Endothelial cell of umbilical vein (primary cell): ENCODE data around the gene DPY19L3. TPM values are rescaled to one million over a fixed set of nuclear protein-coding genes. Genes with fewer than 3 reads are reported as not detected.

ENCODE experiments used
- BruUV-seq: library from RNA; stranded (reverse); fragments of 400-500 nt; replicated peaks from 2 replicates; lab custom pipeline; 2021; lab: Mats Ljungman, UMichigan
- CTCF ChIA-PET: fragments of 300-600, 350-600 bp; sonication (Branson Sonifier 250); formaldehyde crosslinking; loops from one replicate; lab custom pipeline; 2021; ENCODE audit warnings: antibody characterized with exemption, inconsistent platforms; lab: Charles Lee
- POLR2A ChIA-PET: fragments of 300-600, 350-600 bp; sonication (Branson Sonifier 250); formaldehyde crosslinking; loops from one replicate; lab custom pipeline; 2021; ENCODE audit warnings: antibody characterized with exemption, inconsistent platforms; lab: Charles Lee
- DNase-seq: peaks from one replicate; pipeline ENCODE4 v3.0.0-alpha.2; 2011; ENCODE audit warnings: low read depth, low spot score
- FAIRE-seq: peaks from 2 replicates; lab custom pipeline; 2011; peaks lifted over from hg19 to GRCh38; lab: Jason Lieb, UNC
- H2AFZ ChIP-seq: 2 replicates; pipeline ENCODE4 v1.6.0; 2012; ENCODE audit warnings: low read depth, low read length, control low read depth, inconsistent platforms
- H3K27ac ChIP-seq: 2 replicates; pipeline ENCODE4 v1.5.1; 2011; ENCODE audit warnings: low read depth, mild to moderate bottlenecking, control low read depth, low read length, moderate library complexity; ENCODE audit not compliant: insufficient read depth
- H3K27me3 ChIP-seq, 2 experiments: 2 replicates each; pipeline versions ENCODE4 v1.6.0 to v1.6.1; 2011; ENCODE audit warnings: low read length in 2 of 2, mixed read lengths in 1 of 2; ENCODE audit not compliant: control insufficient read depth in 2 of 2, insufficient read depth in 2 of 2
- H3K36me3 ChIP-seq, 2 experiments: 2 replicates in 1 of 2; 3 replicates in 1 of 2; pipeline ENCODE4 v1.5.1; 2011; ENCODE audit warnings: low read length in 2 of 2, mild to moderate bottlenecking in 1 of 2, moderate library complexity in 1 of 2; ENCODE audit not compliant: control insufficient read depth in 2 of 2, insufficient read depth in 2 of 2; ENCODE audit errors: extremely low read depth in 1 of 2
- H3K4me1 ChIP-seq: 3 replicates; pipeline ENCODE4 v1.5.1; 2011; ENCODE audit warnings: mild to moderate bottlenecking, low read length; ENCODE audit not compliant: control insufficient read depth, insufficient read depth; ENCODE audit errors: extremely low read depth
- H3K4me2 ChIP-seq: 2 replicates; pipeline ENCODE4 v1.6.1; 2011; ENCODE audit warnings: low read length, control low read depth, mixed read lengths; ENCODE audit not compliant: insufficient read depth
- H3K4me3 ChIP-seq, 3 experiments: fragments of 200-600 bp in 1 of 3; sonication (generic), shearing (Covaris generic) in 1 of 3; replicated peaks in 1 of 3; 2 replicates each; pipeline ENCODE4 v1.5.1; 2011 to 2016; ENCODE audit warnings: control low read depth in 3 of 3, low read length in 3 of 3, mild to moderate bottlenecking in 2 of 3, inconsistent platforms in 1 of 3, low read depth in 1 of 3, moderate library complexity in 1 of 3; ENCODE audit not compliant: insufficient read depth in 1 of 3
- H3K79me2 ChIP-seq: 2 replicates; pipeline ENCODE4 v1.6.0; 2012; ENCODE audit warnings: low read length, inconsistent platforms; ENCODE audit not compliant: control insufficient read depth, insufficient read depth
- H3K9ac ChIP-seq: replicated peaks from 2 replicates; pipeline ENCODE3; 2011; ENCODE audit warnings: low read length, control low read depth; ENCODE audit not compliant: insufficient read depth; ENCODE audit errors: extremely low read depth
- H3K9me1 ChIP-seq: replicated peaks from 3 replicates; pipeline ENCODE4 v1.6.0; 2011; ENCODE audit warnings: mild to moderate bottlenecking, low read length; ENCODE audit not compliant: control insufficient read depth, insufficient read depth; ENCODE audit errors: extremely low read depth
- H3K9me3 ChIP-seq: replicated peaks from 2 replicates; pipeline ENCODE4 v1.5.1; 2012; ENCODE audit warnings: low read length, inconsistent platforms; ENCODE audit not compliant: control insufficient read depth, insufficient read depth
- H4K20me1 ChIP-seq: replicated peaks from 2 replicates; pipeline ENCODE3; 2011; ENCODE audit warnings: mild to moderate bottlenecking, low read length; ENCODE audit not compliant: control insufficient read depth, insufficient read depth; ENCODE audit errors: extremely low read depth
- EZH2 ChIP-seq: IDR thresholded peaks from 2 replicates; pipeline ENCODE4 v1.6.1; 2012; ENCODE audit warnings: borderline replicate concordance, low read depth, mild to moderate bottlenecking, moderate library complexity, low read length, inconsistent platforms; ENCODE audit not compliant: severe bottlenecking
- FOS ChIP-seq: IDR thresholded peaks from 2 replicates; pipeline ENCODE4 v1.6.1; 2011; ENCODE audit warnings: mild to moderate bottlenecking, low read length, moderate library complexity, borderline replicate concordance; ENCODE audit not compliant: insufficient read depth
- GATA2 ChIP-seq: IDR thresholded peaks from 2 replicates; pipeline ENCODE4 v1.7.0; 2011; ENCODE audit warnings: low read depth, mild to moderate bottlenecking, moderate library complexity, mixed read lengths, low read length; ENCODE audit not compliant: insufficient read length, insufficient read depth
- JUN ChIP-seq: IDR thresholded peaks from 2 replicates; pipeline ENCODE4 v1.6.1; 2011; ENCODE audit warnings: borderline replicate concordance, low read depth; ENCODE audit not compliant: insufficient read length, insufficient read depth
- MYC ChIP-seq: IDR thresholded peaks from one replicate; pipeline ENCODE4 v1.6.1; 2011; ENCODE audit warnings: mild to moderate bottlenecking, low read depth, low read length
- POLR2A ChIP-seq: IDR thresholded peaks from 2 replicates; pipeline ENCODE4 v1.6.1; 2012; ENCODE audit warnings: low read depth, mild to moderate bottlenecking, control low read depth, low read length
- POLR2AphosphoS5 ChIP-seq: IDR thresholded peaks from 2 replicates; pipeline ENCODE4 v1.6.1; 2012; ENCODE audit warnings: low read depth, mild to moderate bottlenecking, control low read depth, low read length, moderate library complexity; ENCODE audit not compliant: insufficient read depth
- dilution Hi-C: fragments of 300-500 bp; cut with MboI; formaldehyde crosslinking; loops from one replicate; pipeline ENCODE4 v1.15.0; 2019; ENCODE audit warnings: low sequenced_read_pairs; ENCODE audit not compliant: extremely low pct_ligation_motif_present
- intact Hi-C: fragments of 100-400 bp; cut with micrococcal nuclease; formaldehyde crosslinking; loops from one replicate; pipeline ENCODE4 v1.10.0; 2022
- polyA plus RNA-seq, 4 experiments: library from polyadenylated mRNA; depleted of rRNA in 3 of 4; stranded (reverse) in 3 of 4; unstranded in 1 of 4; fragments of >200 nt; gene quantifications; 2 replicates each; pipeline versions ENCODE4 v1.2.1 to v1.2.3, GENCODE V29; 2011 to 2012; ENCODE audit warnings: missing spikeins in 1 of 4
- total RNA-seq: library from RNA; stranded (reverse); gene quantifications from 2 replicates; pipeline ENCODE4 v1.2.3, GENCODE V29; 2021
- TF ChIP-seq, protein P1 (sequence below): IDR thresholded peaks from 2 replicates; pipeline ENCODE4 v1.6.1; 2011; ENCODE audit not compliant: insufficient read depth, insufficient read length
- TF ChIP-seq, protein P2 (sequence below), 2 donors: IDR thresholded peaks; 1 replicate in 1 of 2; 2 replicates in 1 of 2; pipeline ENCODE4 v1.5.1; 2011; ENCODE audit warnings: low read length in 2 of 2, mild to moderate bottlenecking in 2 of 2, moderate library complexity in 2 of 2, control low read depth in 1 of 2, inconsistent platforms in 1 of 2, low read depth in 1 of 2; ENCODE audit not compliant: insufficient read depth in 1 of 2; ENCODE audit errors: extremely low read depth in 1 of 2

DPY19L3 gene
- total and polyA plus RNA-seq, 2 donors (not counting 3 experiments of a cell fraction or from before 2014, with no cell fraction given), result 36.1 to 39.5 TPM

DNA sequence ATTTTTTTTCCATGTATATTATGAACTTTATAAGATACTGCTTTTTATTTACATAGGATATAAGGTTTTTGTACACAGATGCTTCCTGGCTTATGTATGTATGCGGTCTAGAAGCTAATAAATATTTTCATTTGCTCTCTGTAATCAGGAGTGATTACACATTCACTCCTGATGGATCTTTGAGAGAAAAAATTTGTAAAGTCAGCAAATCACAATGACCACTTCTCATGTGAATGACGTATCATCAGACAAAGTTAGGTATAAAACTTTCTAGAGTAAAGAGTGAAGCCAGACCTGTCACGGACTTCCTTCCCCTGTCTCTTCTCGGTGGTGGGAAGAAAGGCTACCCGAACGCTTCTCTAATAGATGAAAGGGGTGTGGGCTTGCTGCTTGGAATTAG lies 31.1 kb downstream of the DPY19L3 start:
- H2AFZ ChIP-seq, result no peak overlapping the region
- H3K9me3 ChIP-seq, result no peaks in the 10 kb centered on the region
- BruUV-seq, result no TSS peak
- H3K27me3 ChIP-seq, result no peaks in the 10 kb centered on the region
- intact Hi-C loops (no loop called here), dilution Hi-C loops (no loop called here)
- H3K4me3 ChIP-seq, result no peak overlapping the region
- no peaks in the 10 kb centered on the region for H4K20me1 ChIP-seq
- no peak overlapping the region for H3K4me2 ChIP-seq
- H3K79me2 ChIP-seq, result no peaks in the 10 kb centered on the region
- H3K9me1 ChIP-seq, result no peaks in the 10 kb centered on the region
- no peak overlapping the region for H3K27ac ChIP-seq
- ChIA-PET POLR2A (interaction anchor here (0.6 kb wide), 1 partner anchor 31 kb away, joined by 8 read pairs; the partner anchor contains the start of gene DPY19L3), CTCF (no interaction called here)
- no peak for DNase-seq
- no peak overlapping the region for H3K9ac ChIP-seq
- TF ChIP-seq EZH2 (no peak), POLR2A (no peak), MYC (no peak)
- TF ChIP-seq, protein P1, sequence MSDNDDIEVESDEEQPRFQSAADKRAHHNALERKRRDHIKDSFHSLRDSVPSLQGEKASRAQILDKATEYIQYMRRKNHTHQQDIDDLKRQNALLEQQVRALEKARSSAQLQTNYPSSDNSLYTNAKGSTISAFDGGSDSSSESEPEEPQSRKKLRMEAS, result no peak
- H3K36me3 ChIP-seq, result peaks cover 0 to 7% of the 10 kb centered on the region in 2 experiments
- FAIRE-seq, result no peak
- no peaks in the 10 kb centered on the region for H3K4me1 ChIP-seq

DNA sequence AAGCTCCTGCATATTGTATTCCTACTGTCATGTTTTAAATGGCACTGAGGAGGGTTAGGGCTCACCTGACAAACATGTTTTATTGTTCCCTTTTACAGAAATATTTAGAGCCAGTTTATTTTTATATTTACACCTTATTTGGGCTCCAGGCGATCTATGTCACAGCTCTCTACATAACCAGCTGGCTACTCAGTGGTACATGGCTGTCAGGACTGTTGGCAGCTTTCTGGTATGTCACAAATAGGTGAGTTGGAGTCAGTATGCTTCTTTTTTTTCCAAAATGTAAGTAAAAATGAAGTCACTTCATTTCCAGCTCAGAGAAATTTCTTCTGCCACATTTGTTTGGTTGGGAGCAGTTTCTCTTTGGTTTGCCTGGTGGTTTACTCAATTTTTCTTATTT lies 31.5 kb downstream of the DPY19L3 start:
- Histone ChIP-seq H4K20me1 (no peaks in the 10 kb centered on the region), H3K79me2 (no peaks in the 10 kb centered on the region), H2AFZ (no peak overlapping the region), H3K36me3 (peaks cover 0 to 7% of the 10 kb centered on the region in 2 experiments), H3K4me2 (no peak overlapping the region), H3K4me1 (no peaks in the 10 kb centered on the region), H3K9me1 (no peaks in the 10 kb centered on the region), H3K9ac (no peak overlapping the region), H3K9me3 (no peaks in the 10 kb centered on the region), H3K27me3 (no peaks in the 10 kb centered on the region), H3K4me3 (no peak overlapping the region), H3K27ac (no peak overlapping the region)
- no TSS peak for BruUV-seq
- CTCF ChIA-PET, result interaction anchor here (1.1 to 1.3 kb wide), 2 partner anchors 11 to 27 kb away, joined by 3 to 4 read pairs; no protein-coding TSS in a partner anchor
- dilution Hi-C loops, result no loop called here
- intact Hi-C loops, result no loop called here
- no peak for FAIRE-seq
- no peak for TF ChIP-seq FOS
- no peak for TF ChIP-seq GATA2
- TF ChIP-seq, protein P2, sequence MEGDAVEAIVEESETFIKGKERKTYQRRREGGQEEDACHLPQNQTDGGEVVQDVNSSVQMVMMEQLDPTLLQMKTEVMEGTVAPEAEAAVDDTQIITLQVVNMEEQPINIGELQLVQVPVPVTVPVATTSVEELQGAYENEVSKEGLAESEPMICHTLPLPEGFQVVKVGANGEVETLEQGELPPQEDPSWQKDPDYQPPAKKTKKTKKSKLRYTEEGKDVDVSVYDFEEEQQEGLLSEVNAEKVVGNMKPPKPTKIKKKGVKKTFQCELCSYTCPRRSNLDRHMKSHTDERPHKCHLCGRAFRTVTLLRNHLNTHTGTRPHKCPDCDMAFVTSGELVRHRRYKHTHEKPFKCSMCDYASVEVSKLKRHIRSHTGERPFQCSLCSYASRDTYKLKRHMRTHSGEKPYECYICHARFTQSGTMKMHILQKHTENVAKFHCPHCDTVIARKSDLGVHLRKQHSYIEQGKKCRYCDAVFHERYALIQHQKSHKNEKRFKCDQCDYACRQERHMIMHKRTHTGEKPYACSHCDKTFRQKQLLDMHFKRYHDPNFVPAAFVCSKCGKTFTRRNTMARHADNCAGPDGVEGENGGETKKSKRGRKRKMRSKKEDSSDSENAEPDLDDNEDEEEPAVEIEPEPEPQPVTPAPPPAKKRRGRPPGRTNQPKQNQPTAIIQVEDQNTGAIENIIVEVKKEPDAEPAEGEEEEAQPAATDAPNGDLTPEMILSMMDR (IDR thresholded peaks at IDR 0.05; ENCODE audit: extremely low read depth in 1 of 2, insufficient read depth in 1 of 2, low read depth in 1 of 2, low read length in 2 of 2), result no peak
- no peak for TF ChIP-seq POLR2A
- TF ChIP-seq JUN, result no peak
- no peak for TF ChIP-seq EZH2
- no peak for TF ChIP-seq MYC
- TF ChIP-seq POLR2AphosphoS5, result no peak
- TF ChIP-seq, protein P1, result no peak
- DNase-seq, result no peak
- POLR2A ChIA-PET, result interaction anchor here (0.6 kb wide), 1 partner anchor 32 kb away, joined by 8 read pairs; the partner anchor contains the start of gene DPY19L3
